Measurements from ENCODE around the gene DOK3. TPM values are rescaled to one million over a fixed set of nuclear protein-coding genes. Genes with fewer than 3 reads are reported as not detected.

DOK3 gene
- total RNA-seq, 1 experiment from 2014 or later: 16.4 TPM

GRCh38 chr5:177508221-177508611 is 1.4 kb downstream of the DOK3 start:
- Histone ChIP-seq H4K91ac (ENCODE audit: insufficient read length, low read depth, low read length) (no peak overlapping the region), H4K5ac (ENCODE audit: insufficient read length, low read depth, low read length) (no peak overlapping the region), H2BK15ac (ENCODE audit: low read depth, low read length) (no peak overlapping the region), H3T11ph (ENCODE audit: low read length) (no peak overlapping the region), H3K18ac (ENCODE audit: insufficient read length, low read depth, low read length) (no peak overlapping the region), H3K23me2 (ENCODE audit: insufficient read length, low read depth, low read length, poor library complexity, severe bottlenecking) (no peaks in the 10 kb centered on the region), H2BK20ac (ENCODE audit: low read depth, low read length, poor library complexity, severe bottlenecking) (no peak overlapping the region), H3K79me1 (ENCODE audit: insufficient read depth, low read depth, low read length, poor library complexity, severe bottlenecking) (no peaks in the 10 kb centered on the region), H2BK120ac (ENCODE audit: low read depth, low read length, poor library complexity, severe bottlenecking) (no peak overlapping the region), H3K9ac (ENCODE audit: extremely low read depth, insufficient read length, low read length) (no peak overlapping the region), H3K27me3 (ENCODE audit: insufficient read depth, low read length) (no peaks in the 10 kb centered on the region), H2AK5ac (ENCODE audit: insufficient read length, low read length) (no peak overlapping the region), H3K56ac (ENCODE audit: insufficient read length, low read depth, low read length) (no peak overlapping the region), H3K79me2 (ENCODE audit: insufficient read depth, low read length) (no peaks in the 10 kb centered on the region), H2AFZ (ENCODE audit: low read length) (no peak overlapping the region), H2BK5ac (ENCODE audit: insufficient read length, low read length) (no peak overlapping the region), H3K4me1 (ENCODE audit: insufficient read depth, low read length) (no peaks in the 10 kb centered on the region; the same call in 1 of the 2 replicates), H3K4me2 (ENCODE audit: insufficient read depth, insufficient read length, low read length) (no peak overlapping the region), H3K23ac (ENCODE audit: insufficient read length, low read depth, low read length) (no peak overlapping the region), H3K14ac (ENCODE audit: insufficient read depth, low read length) (no peak overlapping the region), H2BK12ac (ENCODE audit: insufficient read length, low read depth, low read length) (no peak overlapping the region), H4K20me1 (ENCODE audit: control insufficient read depth, insufficient read depth, insufficient read length) (no peaks in the 10 kb centered on the region), H3K9me3 (ENCODE audit: control insufficient read depth, low read depth, low read length) (no peaks in the 10 kb centered on the region), H3K4ac (ENCODE audit: low read depth, low read length) (no peak overlapping the region), H3K27ac (ENCODE audit: insufficient read length, low read depth, low read length) (no peak overlapping the region), H4K8ac (replicated peaks; ENCODE audit: insufficient read length, low read depth, low read length) (no peak overlapping the region)
- H3K9me3 Mint-ChIP-seq: no peaks in the 10 kb centered on the region
- H3K27me3 Mint-ChIP-seq (ENCODE audit: low read depth): no peaks in the 10 kb centered on the region; the same call in 1 of the 2 replicates
- WGBS (ENCODE audit: extremely low coverage, insufficient read length, low lambda C conversion rate): no CpG with 5 or more reads among the region's 26 CpGs
- no peak overlapping the region for H3K27ac Mint-ChIP-seq
- DNase-seq: no peak
- peaks cover 18 to 20% of the 10 kb centered on the region in 2 experiments for H3K4me1 Mint-ChIP-seq
- H3K36me3 Mint-ChIP-seq (ENCODE audit: insufficient read depth in 1 of 3, low read depth in 3 of 3): peaks cover 22 to 47% (median 38%) of the 10 kb centered on the region in 3 experiments
- TF ChIP-seq CTCF (conservative IDR thresholded peaks at IDR 0.05): no peak
- H3K4me3 Mint-ChIP-seq: no peak overlapping the region
